GM12875 (cell line): Measurements from ENCODE around the gene SLC4A7.

Source experiments
- H3K4me3 ChIP-seq: one replicate; pipeline ENCODE4 v1.5.1; 2011; ENCODE audit warnings: low read depth, low read length, control low read depth
- CTCF ChIP-seq: IDR thresholded peaks from 2 replicates; pipeline ENCODE4 v1.5.1; 2011; ENCODE audit warnings: low read depth, mild to moderate bottlenecking, control low read depth, inconsistent platforms, low read length, moderate library complexity, borderline replicate concordance; ENCODE audit not compliant: insufficient read depth

SLC4A7 gene

DNA sequence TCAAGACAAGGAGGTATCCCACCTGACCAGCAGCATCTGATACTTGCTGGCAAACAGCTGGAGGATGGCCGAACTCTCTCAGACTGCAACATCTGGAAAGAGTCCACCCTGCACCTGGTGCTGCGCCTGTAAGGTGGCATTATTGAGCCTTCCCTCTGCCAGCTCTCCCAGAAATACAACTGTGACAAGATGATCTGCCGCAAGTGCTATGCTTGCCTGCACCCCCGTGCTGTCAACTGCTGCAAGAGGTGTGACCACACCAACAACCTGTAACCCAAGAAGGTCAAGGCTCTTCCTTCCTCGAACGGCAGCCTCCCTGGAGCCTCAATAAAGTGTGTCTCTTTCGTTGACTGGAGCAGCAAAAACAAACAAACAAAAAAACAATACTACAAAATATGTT lies 2.2 kb upstream of the SLC4A7 start:
- H3K4me3 ChIP-seq: no peak overlapping the region
- no peak for TF ChIP-seq CTCF

GRCh38 chr3:27485866-27486265 lies 1.7 kb upstream of the SLC4A7 start:
- H3K4me3 ChIP-seq: no peak overlapping the region
- no peak for TF ChIP-seq CTCF

DNA sequence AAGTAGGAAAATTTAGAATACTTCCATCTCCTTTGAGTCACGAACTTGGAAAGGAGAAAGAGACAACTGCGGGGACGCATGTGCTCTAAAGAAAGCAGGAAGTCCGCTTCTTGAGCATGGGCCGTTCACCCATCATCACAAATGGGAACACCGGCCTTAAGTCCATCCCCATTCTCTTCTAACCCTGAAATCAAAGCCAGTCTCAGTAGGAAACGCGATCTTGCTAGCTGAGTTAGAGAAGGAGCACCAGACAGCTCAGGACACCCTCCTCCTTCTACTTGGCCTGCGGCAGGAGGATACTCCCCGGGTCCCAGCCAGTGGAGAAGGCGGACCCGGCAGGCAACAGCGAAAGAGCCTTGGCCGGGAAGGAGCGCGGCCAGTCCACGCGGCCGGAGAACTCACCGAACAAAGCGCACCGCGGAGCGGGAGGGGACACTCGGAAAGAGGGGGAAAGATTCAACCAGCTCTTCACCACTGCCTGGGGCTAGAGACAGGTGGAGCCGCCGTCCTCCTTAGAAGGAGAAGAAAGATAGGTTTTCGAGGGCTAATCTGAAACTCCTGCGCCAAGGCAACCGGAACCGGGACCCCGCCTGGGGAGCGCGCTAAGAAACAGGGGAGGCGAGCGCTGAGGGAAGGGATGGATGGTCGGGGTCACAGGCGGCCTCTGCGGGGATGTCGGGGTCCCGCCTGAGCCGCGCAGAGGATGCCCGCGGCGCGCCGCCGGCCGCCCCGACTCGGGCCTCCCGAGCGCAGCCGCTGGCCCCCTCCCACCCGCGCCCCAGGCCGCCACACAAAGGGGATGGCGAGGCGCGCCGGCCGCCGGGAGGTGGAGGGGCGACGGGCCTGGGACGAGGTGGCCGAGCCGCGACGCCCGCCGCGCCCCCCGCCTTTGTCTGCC lies 818 bp downstream of the SLC4A7 start:
- TF ChIP-seq CTCF: no peak
- H3K4me3 ChIP-seq: peak overlapping the region; percentile 84

GRCh38 chr3:27479806-27480543 lies 4.2 kb downstream of the SLC4A7 start:
- no peak for TF ChIP-seq CTCF
- no peak overlapping the region for H3K4me3 ChIP-seq

- TF ChIP-seq CTCF: no peak
- H3K4me3 ChIP-seq: no peak overlapping the region
Measured at GRCh38 chr3:27471923-27472550, 12.1 kb downstream of the SLC4A7 start.

DNA sequence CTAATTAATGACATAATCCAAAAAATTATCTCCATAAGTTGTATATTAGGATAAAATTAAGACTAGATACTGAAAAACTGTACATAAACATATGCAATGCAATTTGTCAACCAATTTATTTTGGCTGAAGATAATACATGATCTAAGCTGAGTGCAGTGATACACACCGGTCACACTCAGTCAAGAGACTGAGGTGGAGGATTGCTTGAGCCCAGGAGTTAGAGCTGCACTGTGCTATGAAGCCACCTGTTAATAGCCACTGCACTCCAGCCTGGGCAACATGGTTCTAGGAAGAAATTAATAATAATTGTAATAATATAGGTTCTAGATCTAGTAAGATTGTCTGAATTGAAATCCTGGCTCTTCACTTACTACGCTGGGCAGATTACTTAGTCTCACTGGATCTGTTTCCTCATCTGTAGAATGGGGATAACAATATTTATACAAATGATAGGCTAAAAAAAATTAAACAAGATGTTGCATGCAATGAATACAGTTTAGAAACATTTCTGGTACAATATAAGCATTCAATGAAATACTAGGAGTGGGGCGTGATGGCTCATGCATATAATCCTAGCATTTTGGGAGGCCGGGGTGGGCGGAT lies 15.8 kb downstream of the SLC4A7 start:
- TF ChIP-seq CTCF: no peak

More for the DNA sequence above, 15.8 kb downstream of the SLC4A7 start:
- no peak overlapping the region for H3K4me3 ChIP-seq
